Mesendoderm (in vitro differentiated cells): ENCODE data around the gene HIP1.

Experiments
- DNase-seq: peaks from one replicate; pipeline ENCODE4 v3.0.0; 2013
- H2AK5ac ChIP-seq: 2 replicates; pipeline ENCODE4 v1.6.1; 2013; ENCODE audit warnings: low read length, inconsistent platforms
- H2BK120ac ChIP-seq: 2 replicates; pipeline ENCODE4 v1.6.1; 2013; ENCODE audit warnings: low read depth, mild to moderate bottlenecking, low read length, moderate library complexity, mixed read lengths
- H2BK15ac ChIP-seq: replicated peaks from 2 replicates; pipeline ENCODE4 v1.6.1; 2013; ENCODE audit warnings: low read depth, mild to moderate bottlenecking, moderate library complexity
- H2BK5ac ChIP-seq: 2 replicates; pipeline ENCODE4 v1.6.1; 2013; ENCODE audit warnings: low read length, inconsistent platforms
- H3K18ac ChIP-seq: 2 replicates; pipeline ENCODE4 v1.6.1; 2013; ENCODE audit warnings: mild to moderate bottlenecking, low read length, mixed read lengths
- H3K23ac ChIP-seq: one replicate; pipeline ENCODE4 v1.6.1; 2013; ENCODE audit warnings: low read length
- H3K27ac ChIP-seq: 2 replicates; pipeline ENCODE4 v1.5.1; 2013; ENCODE audit warnings: low read depth, mild to moderate bottlenecking, inconsistent platforms, low read length, moderate library complexity
- H3K27me3 ChIP-seq: 2 replicates; pipeline ENCODE4 v1.6.1; 2013; ENCODE audit warnings: low read length, control low read depth, mild to moderate bottlenecking, inconsistent platforms; ENCODE audit not compliant: insufficient read depth, poor library complexity
- H3K36me3 ChIP-seq: 2 replicates; pipeline ENCODE4 v1.6.1; 2013; ENCODE audit warnings: low read length, inconsistent platforms; ENCODE audit not compliant: control insufficient read depth, insufficient read depth
- H3K4ac ChIP-seq: one replicate; pipeline ENCODE4 v1.6.1; 2013; ENCODE audit warnings: low read depth, mild to moderate bottlenecking, low read length, moderate library complexity
- H3K4me1 ChIP-seq: 2 replicates; pipeline ENCODE4 v1.6.1; 2013; ENCODE audit warnings: low read depth, low read length, inconsistent platforms; ENCODE audit not compliant: control insufficient read depth
- H3K4me2 ChIP-seq: 2 replicates; pipeline ENCODE4 v1.6.1; 2013; ENCODE audit warnings: low read length
- H3K4me3 ChIP-seq: 2 replicates; pipeline ENCODE4 v1.5.1; 2013; ENCODE audit warnings: mild to moderate bottlenecking, low read length
- H3K56ac ChIP-seq: one replicate; pipeline ENCODE4 v1.6.1; 2013; ENCODE audit warnings: low read length
- H3K79me1 ChIP-seq: 2 replicates; pipeline ENCODE4 v1.6.1; 2013; ENCODE audit warnings: low read length, inconsistent platforms
- H3K79me2 ChIP-seq: 2 replicates; pipeline ENCODE4 v1.6.1; 2013; ENCODE audit warnings: mild to moderate bottlenecking, low read length; ENCODE audit not compliant: control insufficient read depth, insufficient read depth
- H3K9ac ChIP-seq: 2 replicates; pipeline ENCODE4 v1.6.1; 2013; ENCODE audit warnings: low read length, inconsistent platforms
- H4K5ac ChIP-seq: one replicate; pipeline ENCODE4 v1.6.1; 2013; ENCODE audit warnings: low read length
- H4K8ac ChIP-seq: one replicate; pipeline ENCODE4 v1.6.1; 2013; ENCODE audit warnings: low read depth, mild to moderate bottlenecking, control low read depth, low read length, moderate library complexity
- WGBS: extraction: QIAGEN DNeasy Blood & Tissue Kit; methylation state at CpG from one replicate; pipeline ENCODE4 v1.1.7; 2013; ENCODE audit warnings: low lambda C conversion rate, missing lambda C conversion rate; ENCODE audit not compliant: insufficient coverage; ENCODE audit errors: extremely low coverage; 5-methylcytosine and 5-hydroxymethylcytosine counted together

The HIP1 gene

GRCh38 chr7:75584354-75584753 is 154.4 kb downstream of the HIP1 start:
- DNase-seq: no peak
- no peak overlapping the region for H2BK5ac ChIP-seq
- H3K79me2 ChIP-seq: no peaks in the 10 kb centered on the region
- H4K5ac ChIP-seq: no peak overlapping the region
- H3K4ac ChIP-seq: no peak overlapping the region
- H3K9ac ChIP-seq: no peak overlapping the region
- WGBS: no CpG with 5 or more reads among the region's 5 CpGs
- no peak overlapping the region for H3K56ac ChIP-seq
- no peak overlapping the region for H3K27ac ChIP-seq
- H4K8ac ChIP-seq: no peak overlapping the region
- no peaks in the 10 kb centered on the region for H3K27me3 ChIP-seq
- H3K4me1 ChIP-seq: no peaks in the 10 kb centered on the region
- H3K23ac ChIP-seq: no peak overlapping the region
- no peak overlapping the region for H3K4me3 ChIP-seq
- no peak overlapping the region for H2AK5ac ChIP-seq
- H3K18ac ChIP-seq: no peak overlapping the region
- no peak overlapping the region for H2BK15ac ChIP-seq
- H2BK120ac ChIP-seq: no peak overlapping the region
- no peaks in the 10 kb centered on the region for H3K79me1 ChIP-seq
- H3K36me3 ChIP-seq: peaks cover 14% of the 10 kb centered on the region
- H3K4me2 ChIP-seq: no peak overlapping the region

GRCh38 chr7:75583255-75583654 is 155.5 kb downstream of the HIP1 start:
- Histone ChIP-seq H3K23ac (no peak overlapping the region), H3K4me1 (no peaks in the 10 kb centered on the region), H3K79me2 (no peaks in the 10 kb centered on the region), H3K9ac (no peak overlapping the region), H3K36me3 (peaks cover 14% of the 10 kb centered on the region), H3K27me3 (no peaks in the 10 kb centered on the region), H2AK5ac (no peak overlapping the region), H3K18ac (no peak overlapping the region), H2BK120ac (no peak overlapping the region), H3K4me2 (no peak overlapping the region), H2BK5ac (no peak overlapping the region), H3K4ac (no peak overlapping the region), H3K4me3 (no peak overlapping the region), H3K79me1 (no peaks in the 10 kb centered on the region), H4K8ac (no peak overlapping the region), H2BK15ac (no peak overlapping the region), H3K56ac (no peak overlapping the region), H3K27ac (no peak overlapping the region), H4K5ac (no peak overlapping the region)
- DNase-seq: no peak
- no CpG with 5 or more reads among the region's 12 CpGs for WGBS

DNA sequence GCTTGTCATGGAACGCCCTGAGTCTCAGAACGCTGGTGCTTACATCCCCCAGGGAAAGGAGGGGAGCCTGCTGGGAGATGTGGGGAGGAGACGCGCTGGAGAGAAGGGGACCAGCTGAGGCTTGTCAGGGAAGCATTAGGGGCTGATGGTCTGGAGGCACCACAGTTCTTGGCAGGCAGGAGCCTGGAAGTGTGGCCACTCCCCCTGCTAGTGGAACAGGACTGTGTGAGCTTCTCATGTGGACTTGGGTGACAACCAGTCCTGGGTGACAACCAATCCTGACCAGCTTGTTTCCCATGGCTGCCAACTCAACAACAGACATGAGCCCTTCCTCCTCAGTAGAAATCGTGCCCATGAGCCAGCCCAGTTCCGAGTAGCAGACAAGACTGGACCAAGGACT is 158.8 kb downstream of the HIP1 start:
- H3K23ac ChIP-seq: no peak overlapping the region
- no peaks in the 10 kb centered on the region for H3K79me1 ChIP-seq
- peaks cover 15% of the 10 kb centered on the region for H3K36me3 ChIP-seq
- no peak overlapping the region for H3K56ac ChIP-seq
- no peak for DNase-seq
- H3K18ac ChIP-seq: no peak overlapping the region
- H3K27ac ChIP-seq: no peak overlapping the region
- H3K4me2 ChIP-seq: no peak overlapping the region
- H2BK15ac ChIP-seq: no peak overlapping the region
- no peak overlapping the region for H2BK5ac ChIP-seq
- no peaks in the 10 kb centered on the region for H3K4me1 ChIP-seq
- H3K4ac ChIP-seq: no peak overlapping the region
- WGBS: no CpG with 5 or more reads among the region's 6 CpGs
- H2AK5ac ChIP-seq: no peak overlapping the region
- H3K27me3 ChIP-seq: no peaks in the 10 kb centered on the region
- H4K5ac ChIP-seq: no peak overlapping the region
- no peak overlapping the region for H2BK120ac ChIP-seq
- no peaks in the 10 kb centered on the region for H3K79me2 ChIP-seq
- H3K4me3 ChIP-seq: no peak overlapping the region
- H3K9ac ChIP-seq: no peak overlapping the region
- H4K8ac ChIP-seq: no peak overlapping the region

- no peak overlapping the region for H3K4me3 ChIP-seq
- no peak overlapping the region for H2BK120ac ChIP-seq
- H2BK5ac ChIP-seq: no peak overlapping the region
- no peak overlapping the region for H3K18ac ChIP-seq
- H3K79me1 ChIP-seq: no peaks in the 10 kb centered on the region
- no peak overlapping the region for H4K8ac ChIP-seq
- H3K9ac ChIP-seq: no peak overlapping the region
- H2BK15ac ChIP-seq: no peak overlapping the region
- no peak overlapping the region for H3K56ac ChIP-seq
- H2AK5ac ChIP-seq: no peak overlapping the region
- no CpG with 5 or more reads among the region's 7 CpGs for WGBS
- no peak overlapping the region for H3K4me2 ChIP-seq
- no peaks in the 10 kb centered on the region for H3K79me2 ChIP-seq
- DNase-seq: peak; percentile 51
- H3K27me3 ChIP-seq: no peaks in the 10 kb centered on the region
- peaks cover 14% of the 10 kb centered on the region for H3K36me3 ChIP-seq
- H3K23ac ChIP-seq: no peak overlapping the region
- no peak overlapping the region for H4K5ac ChIP-seq
- no peaks in the 10 kb centered on the region for H3K4me1 ChIP-seq
- no peak overlapping the region for H3K27ac ChIP-seq
- no peak overlapping the region for H3K4ac ChIP-seq
Measured at GRCh38 chr7:75578081-75578480, 160.7 kb downstream of the HIP1 start.

- H4K8ac ChIP-seq: no peak overlapping the region
- no peak overlapping the region for H3K23ac ChIP-seq
- no peak overlapping the region for H4K5ac ChIP-seq
- no peak overlapping the region for H2AK5ac ChIP-seq
- H3K18ac ChIP-seq: no peak overlapping the region
- no peak overlapping the region for H3K9ac ChIP-seq
- no peaks in the 10 kb centered on the region for H3K27me3 ChIP-seq
- no peak overlapping the region for H3K56ac ChIP-seq
- H3K4me3 ChIP-seq: no peak overlapping the region
- H2BK15ac ChIP-seq: no peak overlapping the region
- no peak overlapping the region for H3K4me2 ChIP-seq
- H3K36me3 ChIP-seq: peaks cover 14% of the 10 kb centered on the region
- WGBS: no CpG with 5 or more reads among the region's 13 CpGs
- no peaks in the 10 kb centered on the region for H3K79me1 ChIP-seq
- H3K4ac ChIP-seq: no peak overlapping the region
- H3K4me1 ChIP-seq: no peaks in the 10 kb centered on the region
- H3K79me2 ChIP-seq: no peaks in the 10 kb centered on the region
- H2BK5ac ChIP-seq: no peak overlapping the region
- no peak overlapping the region for H3K27ac ChIP-seq
- no peak overlapping the region for H2BK120ac ChIP-seq
- no peak for DNase-seq
Measured at GRCh38 chr7:75575488-75576121, 163.1 kb downstream of the HIP1 start.

GRCh38 chr7:75573477-75574019 is 165.2 kb downstream of the HIP1 start:
- Histone ChIP-seq H2BK5ac (no peak overlapping the region), H3K4ac (no peak overlapping the region), H3K9ac (no peak overlapping the region), H3K79me2 (no peaks in the 10 kb centered on the region), H3K36me3 (peaks cover 7% of the 10 kb centered on the region), H3K4me3 (no peak overlapping the region), H2BK120ac (no peak overlapping the region), H3K4me1 (no peaks in the 10 kb centered on the region), H4K5ac (no peak overlapping the region), H3K4me2 (no peak overlapping the region), H4K8ac (no peak overlapping the region), H3K79me1 (no peaks in the 10 kb centered on the region), H2AK5ac (no peak overlapping the region), H2BK15ac (no peak overlapping the region), H3K23ac (no peak overlapping the region), H3K27me3 (no peaks in the 10 kb centered on the region), H3K18ac (no peak overlapping the region), H3K27ac (no peak overlapping the region), H3K56ac (no peak overlapping the region)
- no peak for DNase-seq
- no CpG with 5 or more reads among the region's 14 CpGs for WGBS
